ENCODE data around the gene RNF141.
A peak's percentile ranks its signal among the peaks of the same experiment; 100 is the strongest.

RNF141 gene

DNA sequence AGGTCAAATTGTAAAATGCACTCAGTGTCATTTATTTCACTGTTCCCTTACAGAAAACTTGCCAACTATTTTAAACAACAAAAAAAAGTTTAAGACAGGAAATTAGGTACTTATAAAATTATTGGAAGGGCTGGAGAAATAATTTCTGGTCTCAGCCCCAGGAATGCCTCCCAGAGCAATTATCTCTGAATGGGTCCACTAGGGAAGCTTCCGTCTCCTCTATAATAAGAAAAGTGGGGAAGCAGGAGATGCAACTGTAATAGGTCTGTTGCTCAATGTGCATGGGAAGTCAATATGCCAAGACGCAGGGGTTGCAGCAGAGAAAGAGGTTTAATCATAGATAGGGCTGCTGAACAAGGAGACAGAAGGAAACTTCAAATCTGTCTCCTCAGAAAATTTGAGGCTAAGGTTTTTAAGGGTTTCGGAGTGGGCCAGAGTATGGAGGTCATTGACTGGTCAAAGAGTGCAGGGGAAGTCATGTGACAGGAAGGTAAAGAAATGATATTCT lies 10.9 kb upstream of the RNF141 start:
- TF ChIP-seq, protein P1, sequence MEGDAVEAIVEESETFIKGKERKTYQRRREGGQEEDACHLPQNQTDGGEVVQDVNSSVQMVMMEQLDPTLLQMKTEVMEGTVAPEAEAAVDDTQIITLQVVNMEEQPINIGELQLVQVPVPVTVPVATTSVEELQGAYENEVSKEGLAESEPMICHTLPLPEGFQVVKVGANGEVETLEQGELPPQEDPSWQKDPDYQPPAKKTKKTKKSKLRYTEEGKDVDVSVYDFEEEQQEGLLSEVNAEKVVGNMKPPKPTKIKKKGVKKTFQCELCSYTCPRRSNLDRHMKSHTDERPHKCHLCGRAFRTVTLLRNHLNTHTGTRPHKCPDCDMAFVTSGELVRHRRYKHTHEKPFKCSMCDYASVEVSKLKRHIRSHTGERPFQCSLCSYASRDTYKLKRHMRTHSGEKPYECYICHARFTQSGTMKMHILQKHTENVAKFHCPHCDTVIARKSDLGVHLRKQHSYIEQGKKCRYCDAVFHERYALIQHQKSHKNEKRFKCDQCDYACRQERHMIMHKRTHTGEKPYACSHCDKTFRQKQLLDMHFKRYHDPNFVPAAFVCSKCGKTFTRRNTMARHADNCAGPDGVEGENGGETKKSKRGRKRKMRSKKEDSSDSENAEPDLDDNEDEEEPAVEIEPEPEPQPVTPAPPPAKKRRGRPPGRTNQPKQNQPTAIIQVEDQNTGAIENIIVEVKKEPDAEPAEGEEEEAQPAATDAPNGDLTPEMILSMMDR (conservative IDR thresholded peaks at IDR 0.05; ENCODE audit: control insufficient read depth, insufficient read depth, low read depth, low read length), result no peak
- H3K4me3 ChIP-seq (ENCODE audit: control insufficient read depth, low read depth, low read length), result no peak overlapping the region
- DNase-seq (ENCODE audit: low read depth), result no peak

DNA sequence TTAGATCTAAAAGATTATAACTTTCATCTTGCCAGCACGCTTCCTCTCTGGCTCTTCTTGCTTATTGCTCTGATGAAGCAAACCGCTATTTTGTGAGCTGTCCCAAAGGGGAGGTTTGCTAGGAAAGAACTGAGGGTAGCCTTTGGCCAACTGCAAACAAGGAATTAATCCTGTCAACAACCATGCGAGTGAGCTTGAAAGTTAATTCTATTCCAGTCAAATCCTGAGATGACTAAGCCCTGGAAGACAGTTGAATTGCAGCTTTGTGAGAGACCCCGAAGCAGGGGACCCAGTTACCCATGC lies 10.3 kb upstream of the RNF141 start:
- TF ChIP-seq, protein P1 (conservative IDR thresholded peaks at IDR 0.05; ENCODE audit: control insufficient read depth, insufficient read depth, low read depth, low read length), result no peak
- no peak overlapping the region for H3K4me3 ChIP-seq (ENCODE audit: control insufficient read depth, low read depth, low read length)
- peak; percentile 55 for DNase-seq (ENCODE audit: low read depth)

DNA sequence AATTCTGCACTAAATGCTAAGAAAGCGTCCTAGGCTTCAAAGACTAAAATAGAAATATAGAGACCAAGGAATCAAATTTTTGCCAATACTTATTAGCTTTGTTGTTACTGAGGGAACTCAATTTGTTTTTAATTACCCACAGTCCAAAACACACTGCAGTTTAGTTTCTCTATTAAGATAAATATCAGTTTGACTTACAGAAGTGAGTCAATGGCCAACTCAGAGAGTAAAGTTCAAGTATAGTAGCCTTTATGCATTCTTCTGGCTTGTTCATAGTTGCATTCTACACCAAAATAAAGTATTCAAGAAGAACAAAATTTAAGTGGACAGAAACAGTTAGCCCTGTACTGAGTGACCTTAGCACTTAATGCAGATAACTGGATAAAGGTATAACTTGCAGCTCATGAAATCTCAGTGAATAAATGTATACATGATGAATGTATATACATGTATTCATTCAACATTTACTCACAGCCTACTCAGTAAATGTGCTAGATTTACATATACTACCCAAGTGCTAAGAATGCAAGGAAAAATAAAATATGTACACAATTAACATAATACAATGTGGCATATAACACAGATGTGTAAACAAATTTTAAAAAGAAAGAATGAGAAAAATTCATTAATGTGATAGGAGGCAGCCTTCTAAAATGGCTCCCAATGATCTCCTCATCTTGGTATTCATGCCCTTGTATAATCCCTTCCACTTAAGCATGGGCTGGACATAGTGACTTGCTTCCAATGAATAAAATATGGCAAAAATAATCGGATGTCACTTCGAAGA lies 9.7 kb upstream of the RNF141 start:
- TF ChIP-seq, protein P1 (conservative IDR thresholded peaks at IDR 0.05; ENCODE audit: control insufficient read depth, insufficient read depth, low read depth, low read length), result no peak
- H3K4me3 ChIP-seq (ENCODE audit: control insufficient read depth, low read depth, low read length), result no peak overlapping the region
- peak; percentile 68 for DNase-seq (ENCODE audit: low read depth)

DNA sequence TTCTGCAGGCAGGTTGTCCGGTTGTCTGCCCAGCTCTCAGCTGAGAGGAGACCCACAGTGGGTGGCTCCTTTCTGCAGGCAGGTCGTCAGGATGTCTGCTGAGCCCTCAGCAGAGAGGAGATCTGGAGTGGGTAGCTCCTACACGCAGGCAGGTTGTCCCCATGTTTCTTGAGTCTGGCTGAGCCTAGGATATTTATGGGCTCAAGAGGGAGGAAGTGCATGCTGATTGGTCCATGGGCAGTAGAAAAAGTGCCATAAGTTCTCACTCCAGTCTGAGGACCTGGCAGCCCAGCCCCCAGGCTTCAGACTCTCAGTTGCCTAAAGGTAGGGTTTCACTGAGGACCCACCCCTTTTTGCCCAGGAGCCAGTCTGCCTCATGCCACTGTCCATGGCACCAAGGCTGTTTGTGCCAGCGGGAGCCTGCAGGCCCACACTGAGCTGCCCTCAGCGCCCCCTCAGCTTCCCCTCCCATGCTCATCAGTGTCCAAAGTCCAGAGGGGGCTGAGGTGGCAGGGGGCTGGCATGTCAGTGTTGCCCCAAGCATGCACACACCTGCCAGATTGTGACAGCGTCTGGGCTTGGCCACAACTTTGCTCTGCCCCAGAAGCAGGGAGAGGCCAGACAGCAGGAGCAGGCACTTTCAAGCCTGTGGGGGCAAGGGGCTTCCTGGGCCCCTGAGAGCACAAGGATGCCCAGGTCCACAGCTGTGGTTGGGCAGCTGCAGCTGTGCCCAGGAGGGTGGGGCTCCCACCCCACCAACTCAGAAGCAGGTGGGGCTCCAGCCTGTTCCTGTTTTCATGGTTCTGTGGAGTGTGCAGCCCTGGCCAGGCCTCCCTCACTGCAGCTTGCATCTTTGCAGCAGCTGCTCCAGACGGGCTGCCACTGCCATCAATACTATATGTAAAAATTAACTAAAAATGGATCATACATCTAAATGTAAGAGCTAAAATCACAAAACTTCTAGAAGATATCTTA lies 3.8 kb upstream of the RNF141 start:
- H3K4me3 ChIP-seq (ENCODE audit: control insufficient read depth, low read depth, low read length), result no peak overlapping the region
- TF ChIP-seq, protein P1 (conservative IDR thresholded peaks at IDR 0.05; ENCODE audit: control insufficient read depth, insufficient read depth, low read depth, low read length), result no peak
- DNase-seq (ENCODE audit: low read depth), result no peak

DNA sequence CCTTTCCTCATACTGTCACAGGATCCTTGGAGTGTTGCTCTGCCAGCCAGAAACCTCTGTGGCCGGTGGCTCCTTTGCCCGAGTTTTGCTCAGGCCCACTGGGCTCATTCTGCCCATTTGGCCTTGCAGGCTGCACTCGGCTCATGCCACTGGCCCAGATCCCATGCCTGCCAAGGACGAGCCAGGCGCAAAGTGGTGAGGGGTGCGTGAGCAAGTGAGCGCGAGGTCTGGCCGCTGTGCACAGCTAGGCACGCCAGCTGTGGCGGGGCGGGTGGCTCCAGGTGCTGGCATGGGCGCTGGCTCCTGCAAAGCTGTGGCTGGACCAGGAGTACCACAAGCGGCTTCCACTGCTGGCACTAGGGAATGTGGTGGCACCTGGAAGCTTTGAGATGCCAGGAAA lies 2.8 kb upstream of the RNF141 start:
- no peak for DNase-seq (ENCODE audit: low read depth)
- TF ChIP-seq, protein P1 (conservative IDR thresholded peaks at IDR 0.05; ENCODE audit: control insufficient read depth, insufficient read depth, low read depth, low read length), result no peak
- H3K4me3 ChIP-seq (ENCODE audit: control insufficient read depth, low read depth, low read length), result no peak overlapping the region

DNA sequence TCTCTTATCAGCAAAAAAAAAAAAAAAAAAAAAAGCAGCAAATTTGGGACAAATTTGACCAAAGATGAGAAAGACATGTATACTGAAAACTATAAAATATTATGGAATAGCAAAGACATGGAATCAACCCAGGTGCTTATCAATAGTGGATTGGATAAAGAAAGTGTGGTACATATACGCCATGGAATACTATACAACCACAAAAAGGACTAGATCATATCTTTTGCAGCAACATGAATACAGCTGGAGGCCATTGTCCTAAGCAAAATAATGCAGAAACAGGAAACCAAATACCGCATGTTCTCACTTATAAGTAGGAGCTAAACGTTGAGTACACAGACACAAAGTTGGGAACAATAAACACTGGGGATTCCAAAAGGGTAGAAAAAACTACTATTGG lies 1.8 kb upstream of the RNF141 start:
- H3K4me3 ChIP-seq (ENCODE audit: control insufficient read depth, low read depth, low read length), result no peak overlapping the region
- TF ChIP-seq, protein P1 (conservative IDR thresholded peaks at IDR 0.05; ENCODE audit: control insufficient read depth, insufficient read depth, low read depth, low read length), result no peak
- no peak for DNase-seq (ENCODE audit: low read depth)
